ENCODE results near the gene TMPRSS13.

TMPRSS13 gene

GRCh38 chr11:117910525-117910924, 18.7 kb downstream of the TMPRSS13 start:
- DNase-seq = no peak

- DNase-seq = no peak
These were observed 19.4 kb downstream of the TMPRSS13 start for GRCh38 chr11:117909611-117910382.

GRCh38 chr11:117908959-117909610, 20.1 kb downstream of the TMPRSS13 start:
- no peak for DNase-seq

GRCh38 chr11:117908109-117908895, 20.9 kb downstream of the TMPRSS13 start:
- DNase-seq = no peak

- DNase-seq = no peak
These were observed 21.7 kb downstream of the TMPRSS13 start for GRCh38 chr11:117907276-117908108.

DNA sequence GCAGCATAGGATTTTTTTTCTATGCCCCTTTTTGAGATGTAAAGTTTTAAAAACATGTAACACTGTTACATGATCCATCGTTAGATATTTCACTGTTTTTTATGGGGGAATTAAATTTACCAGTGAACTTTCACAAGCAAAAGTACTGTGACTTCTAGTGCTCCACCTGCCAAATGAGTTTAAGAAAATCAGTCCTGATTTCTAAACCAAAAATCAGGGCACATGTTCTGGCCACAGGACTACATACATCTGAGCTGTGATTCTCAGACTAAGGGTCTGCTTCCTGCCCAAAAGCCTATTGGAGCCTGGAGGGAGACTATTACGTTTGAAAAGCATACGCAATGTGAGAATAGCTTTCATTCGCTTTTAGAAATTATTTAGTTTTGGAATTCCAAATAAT, 22.5 kb downstream of the TMPRSS13 start:
- DNase-seq = no peak

DNA sequence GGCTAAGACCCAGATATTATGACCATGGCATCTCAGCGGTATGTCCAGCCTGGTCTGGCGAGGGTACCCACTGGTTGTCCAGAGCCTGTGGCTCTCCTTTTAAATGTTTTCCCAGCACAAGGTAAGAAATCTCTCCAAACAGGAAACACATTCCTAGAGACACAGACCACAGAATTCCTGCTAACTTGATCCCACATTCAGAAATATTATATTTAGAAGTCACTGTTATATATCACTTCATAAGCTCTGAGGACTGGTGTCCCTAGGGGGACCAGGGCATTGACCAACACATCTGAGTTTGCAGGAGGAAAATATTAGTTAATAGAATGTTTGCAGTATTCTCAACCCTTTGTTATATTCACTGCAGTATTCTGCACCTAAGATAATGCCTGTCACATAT, 23.1 kb downstream of the TMPRSS13 start:
- no peak for DNase-seq

DNA sequence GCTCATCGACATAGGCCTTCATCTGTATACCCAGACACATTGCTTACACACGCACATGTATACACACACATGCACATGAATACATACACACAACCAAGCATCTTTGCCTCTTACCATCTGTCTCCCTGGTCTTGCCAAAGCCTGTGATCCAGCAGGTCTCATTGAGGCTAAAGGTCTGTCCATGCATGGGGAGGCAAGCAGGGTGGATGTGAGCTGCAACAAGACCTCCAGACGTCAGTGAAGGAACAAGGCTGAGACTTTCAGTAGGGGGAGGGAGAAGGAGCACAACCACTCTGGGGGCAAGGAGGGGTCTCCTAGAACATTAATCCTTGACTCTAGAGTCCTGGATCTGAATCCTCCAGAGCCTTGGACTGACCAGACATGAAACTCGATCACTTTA, 23.7 kb downstream of the TMPRSS13 start:
- no peak for DNase-seq

DNA sequence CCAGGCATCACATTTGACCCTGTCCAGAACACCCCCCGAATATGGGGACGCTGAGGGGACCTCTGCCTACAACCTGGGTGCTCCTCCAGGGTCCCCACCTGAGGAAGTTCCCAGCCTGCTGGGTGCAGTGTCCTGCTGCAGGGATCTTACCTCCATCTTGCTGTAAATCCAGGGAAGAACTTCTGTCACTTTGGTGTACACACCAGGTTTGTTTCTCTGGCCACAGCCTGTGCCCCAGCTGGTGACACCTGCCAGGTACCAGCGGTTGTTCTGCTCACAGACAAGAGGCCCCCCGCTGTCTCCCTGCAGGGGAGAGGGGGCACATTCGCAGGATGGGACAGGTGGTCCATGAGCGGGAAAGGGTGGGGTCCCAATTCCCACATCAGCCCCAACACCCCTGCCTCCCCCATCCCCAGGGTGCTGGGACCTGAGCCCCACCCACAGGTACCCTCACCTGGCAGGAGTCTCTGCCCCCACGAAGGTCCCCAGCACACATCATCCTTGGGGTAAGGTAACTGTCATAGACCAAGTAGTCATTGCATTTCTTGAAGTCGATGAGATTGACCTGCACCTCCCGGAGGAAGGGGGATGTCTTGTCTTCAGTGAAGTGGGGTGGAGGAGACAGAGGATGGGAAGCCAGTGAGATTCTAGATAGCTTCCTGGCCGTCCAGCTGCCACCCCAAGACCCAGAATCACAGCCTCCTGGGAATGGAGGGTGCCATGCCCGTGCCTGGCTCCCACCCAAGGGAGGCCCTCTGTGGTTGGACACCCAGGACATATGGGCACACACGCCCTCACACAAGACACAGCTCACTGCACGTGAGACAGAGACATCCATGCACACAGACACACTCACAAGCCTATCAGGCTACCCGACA, 25.5 kb downstream of the TMPRSS13 start:
- DNase-seq = no peak

DNA sequence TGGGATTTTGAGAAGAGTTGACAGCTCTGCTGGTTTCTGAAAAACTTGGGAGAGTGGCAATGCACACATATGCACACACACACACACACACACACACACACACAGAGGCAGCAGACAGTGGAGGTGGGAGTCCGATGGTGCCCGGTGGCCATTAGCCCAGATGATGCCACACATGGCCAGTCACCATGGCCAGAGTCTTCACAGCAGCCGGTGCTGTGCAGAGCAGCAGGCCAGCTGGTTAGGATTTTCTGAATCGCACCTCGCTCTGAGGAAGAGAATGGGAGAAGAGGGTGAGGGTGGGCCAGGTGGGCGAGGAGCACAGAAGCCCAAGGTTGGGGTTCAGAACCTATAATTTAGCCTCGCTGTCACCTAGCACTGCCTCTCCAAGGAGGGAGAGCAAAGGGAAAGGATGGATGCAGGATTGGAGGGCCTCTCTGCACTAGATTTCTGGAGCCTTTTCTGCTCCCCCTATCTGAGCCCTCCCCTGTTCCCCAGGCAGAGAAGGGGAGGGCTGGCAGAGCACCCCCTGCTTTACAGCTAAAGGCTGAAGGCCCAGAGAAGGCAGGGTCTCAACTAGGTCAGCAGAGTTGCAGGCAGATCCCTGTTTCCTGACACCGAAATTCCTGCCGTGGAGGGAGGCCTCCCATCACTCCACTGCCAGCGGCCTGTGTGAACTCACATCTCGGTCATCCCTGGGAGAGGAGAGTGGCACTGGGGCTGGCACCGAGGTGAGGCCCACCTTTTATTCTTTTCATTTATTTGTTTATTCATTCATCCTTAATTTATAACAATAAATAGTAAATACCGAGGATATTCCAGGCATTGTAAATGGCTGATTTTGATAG, 27.0 kb downstream of the TMPRSS13 start:
- no peak for DNase-seq

- DNase-seq = no peak
These were observed 27.6 kb downstream of the TMPRSS13 start for GRCh38 chr11:117901601-117902000.

DNA sequence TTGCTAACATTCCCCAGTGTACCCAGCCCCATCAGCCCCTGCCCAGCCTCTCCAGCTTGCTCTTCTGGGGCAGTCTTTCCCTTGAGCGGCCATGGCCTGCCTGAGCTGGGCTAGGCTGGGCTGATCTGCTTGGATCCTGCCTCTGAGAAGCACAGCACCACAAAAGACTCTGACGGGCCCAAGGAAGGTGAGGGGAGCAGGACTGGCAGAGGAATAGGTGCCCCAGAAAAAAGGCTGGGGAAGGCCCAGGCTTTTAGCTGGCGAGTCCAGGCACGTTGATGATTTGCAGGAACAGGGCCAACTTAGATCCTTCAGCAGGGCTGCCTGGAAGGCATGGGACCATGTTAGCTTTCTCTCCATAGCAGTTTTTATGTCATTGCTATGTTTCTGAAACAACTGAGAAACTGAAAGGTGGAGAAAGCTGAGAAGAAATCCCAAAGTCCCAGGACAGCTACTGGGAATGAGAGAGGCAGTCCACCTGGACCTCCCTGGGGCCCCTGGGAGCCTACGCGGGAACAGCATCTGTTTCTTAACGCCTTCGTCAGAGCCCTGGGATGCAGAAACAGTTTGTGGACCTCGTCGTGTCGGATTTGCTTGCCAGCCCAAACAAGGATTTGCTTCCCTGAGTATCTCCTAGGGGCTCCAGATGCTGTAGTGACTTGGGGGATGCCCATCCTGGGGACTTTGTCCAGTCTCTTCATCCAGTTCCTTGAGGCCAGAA, 28.3 kb downstream of the TMPRSS13 start:
- DNase-seq = no peak

DNA sequence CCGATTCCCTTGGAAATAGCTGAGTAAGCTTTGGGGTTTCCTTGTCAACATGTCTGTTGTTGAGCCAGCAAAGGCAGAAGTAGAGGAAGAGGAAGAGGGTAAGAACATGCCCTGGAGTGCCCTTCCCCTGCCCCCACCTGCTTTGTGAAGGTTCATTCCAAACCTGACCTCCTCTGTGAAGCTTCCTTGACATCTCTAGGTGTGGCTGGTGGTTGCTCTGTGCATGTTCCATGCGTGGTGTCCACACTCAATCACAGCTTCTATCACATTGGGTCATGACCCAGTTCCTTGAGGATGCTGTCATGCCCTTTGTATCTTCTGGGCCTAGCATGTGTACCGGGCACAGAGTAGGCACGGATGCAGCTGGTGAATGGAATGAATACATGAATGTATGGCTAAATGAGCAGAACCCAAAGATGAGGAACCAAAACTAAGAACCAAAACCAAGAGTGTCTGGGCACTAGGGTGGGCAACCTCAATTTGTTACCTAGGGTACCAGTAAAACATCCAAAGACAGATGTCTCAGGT, 29.0 kb downstream of the TMPRSS13 start:
- no peak for DNase-seq

DNA sequence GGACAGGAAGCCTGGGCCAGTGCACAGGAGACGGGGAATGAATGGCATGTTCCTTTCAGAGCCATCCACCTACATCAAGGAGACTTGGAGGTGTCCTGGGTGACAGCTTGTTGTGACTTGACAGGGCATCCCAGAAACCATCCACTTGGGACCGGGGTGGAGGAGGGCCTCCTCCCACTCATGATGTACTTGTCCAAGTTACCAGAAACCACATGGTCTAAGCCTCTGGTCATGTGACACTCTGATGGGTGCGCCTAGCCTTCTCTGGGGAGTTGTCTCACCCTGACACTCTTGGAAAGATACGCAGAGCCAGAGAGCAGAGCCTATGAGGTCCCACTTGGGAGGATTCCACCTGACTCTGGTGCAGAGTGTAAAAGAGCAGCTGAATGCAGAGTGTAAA, 31.1 kb downstream of the TMPRSS13 start:
- DNase-seq = no peak

GRCh38 chr11:117892651-117893050, 36.6 kb downstream of the TMPRSS13 start:
- no peak for DNase-seq

DNA sequence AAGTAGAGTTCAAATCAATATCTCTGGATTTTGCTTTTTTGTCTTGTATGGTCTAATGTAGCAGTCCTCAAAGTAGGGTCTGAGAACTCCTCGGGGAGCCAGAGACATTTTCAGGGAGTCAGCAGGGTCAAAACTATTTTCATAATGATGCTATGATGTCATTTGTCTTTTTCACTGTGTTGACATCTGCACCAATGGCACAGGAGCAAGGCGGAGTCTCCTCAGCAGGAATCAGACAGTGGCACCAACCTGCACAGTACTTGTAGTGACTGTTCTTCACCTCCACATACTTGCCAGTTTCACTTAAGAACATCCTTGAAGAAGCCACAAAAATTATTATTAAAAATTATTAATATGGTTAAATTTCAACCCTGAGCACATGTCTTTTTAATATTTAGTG, 37.8 kb downstream of the TMPRSS13 start:
- DNase-seq = no peak

- no peak for DNase-seq
These were observed 41.0 kb downstream of the TMPRSS13 start for GRCh38 chr11:117888139-117888566.

GRCh38 chr11:117887431-117888138, 41.6 kb downstream of the TMPRSS13 start:
- DNase-seq = no peak

DNA sequence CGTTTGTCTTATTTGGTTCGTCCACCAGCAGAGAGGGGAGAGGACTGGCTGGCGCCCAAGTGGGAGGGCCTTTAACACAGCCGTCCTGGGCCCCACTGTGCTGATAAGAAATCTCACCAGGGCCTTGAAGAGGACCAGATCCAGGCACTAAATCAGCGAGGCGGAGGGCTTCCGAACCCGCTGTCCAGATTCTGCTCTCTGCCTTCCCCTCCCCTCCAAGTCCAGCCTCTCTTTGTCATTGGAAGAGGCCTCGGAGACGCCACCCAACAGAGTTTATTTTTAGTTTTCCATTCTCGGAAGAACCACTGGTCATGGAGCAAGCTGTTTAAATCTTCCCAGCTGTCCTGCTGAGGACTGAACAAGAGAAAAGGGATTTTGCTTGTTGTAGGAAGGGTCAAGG, 43.4 kb downstream of the TMPRSS13 start:
- no peak for DNase-seq
